ENCODE data around the gene TP73.

The TP73 gene

GRCh38 chr1:3654549-3655281 lies 2.4 kb downstream of the TP73 start:
- DNase-seq: no peak

GRCh38 chr1:3656450-3657095 lies 4.3 kb downstream of the TP73 start:
- no peak for DNase-seq

GRCh38 chr1:3657096-3657475 lies 4.8 kb downstream of the TP73 start:
- no peak for DNase-seq

- DNase-seq: no peak
Measured at GRCh38 chr1:3657578-3658230, 5.4 kb downstream of the TP73 start.

- DNase-seq: no peak
Measured at GRCh38 chr1:3658231-3658615, 5.9 kb downstream of the TP73 start.

- DNase-seq: no peak
Measured at GRCh38 chr1:3659093-3659492, 6.8 kb downstream of the TP73 start.

GRCh38 chr1:3660704-3661103 lies 8.4 kb downstream of the TP73 start:
- DNase-seq: no peak

GRCh38 chr1:3661631-3662030 lies 9.3 kb downstream of the TP73 start:
- DNase-seq: no peak

- DNase-seq: no peak
Measured at GRCh38 chr1:3662080-3662671, 9.9 kb downstream of the TP73 start.

GRCh38 chr1:3663999-3664699 lies 11.8 kb downstream of the TP73 start:
- DNase-seq: no peak

- no peak for DNase-seq
Measured at GRCh38 chr1:3664700-3665375, 12.5 kb downstream of the TP73 start.

GRCh38 chr1:3668148-3668547 lies 15.8 kb downstream of the TP73 start:
- DNase-seq: no peak

- DNase-seq: peak in 1 of 2 donors; percentile 52
Measured at GRCh38 chr1:3668585-3669300, 16.4 kb downstream of the TP73 start.

- DNase-seq: no peak
Measured at GRCh38 chr1:3669421-3669821, 17.1 kb downstream of the TP73 start.

- no peak for DNase-seq
Measured at GRCh38 chr1:3669971-3670431, 17.7 kb downstream of the TP73 start.

- DNase-seq: no peak
Measured at GRCh38 chr1:3670823-3671265, 18.5 kb downstream of the TP73 start.

- no peak for DNase-seq
Measured at GRCh38 chr1:3671371-3672180, 19.3 kb downstream of the TP73 start.

GRCh38 chr1:3672231-3672970 lies 20.1 kb downstream of the TP73 start:
- no peak for DNase-seq

GRCh38 chr1:3672971-3673361 lies 20.6 kb downstream of the TP73 start:
- no peak for DNase-seq
